HepG2 (cell line): ENCODE results near the gene GNG7. TPM values are rescaled to one million over a fixed set of nuclear protein-coding genes. Genes with fewer than 3 reads are reported as not detected.

ENCODE experiments used
- ASH2L ChIP-seq: fragments of 300-600, 200-600 bp; sonication (generic); IDR thresholded peaks from 2 replicates; pipeline ENCODE4 v1.7.0; 2017; ENCODE audit warnings: low read depth, mild to moderate bottlenecking, moderate library complexity, mixed read lengths, low read length; ENCODE audit not compliant: insufficient read length
- ATRX ChIP-seq: sonication (generic); formaldehyde crosslinking; IDR thresholded peaks from 2 replicates; pipeline ENCODE4 v1.4.0; 2020; ENCODE audit warnings: missing genetic modification reagents, borderline replicate concordance
- JUND ChIP-seq: sonication (generic); formaldehyde crosslinking; IDR thresholded peaks from 2 replicates; pipeline ENCODE4 v1.8.0; 2022; ENCODE audit warnings: mild to moderate bottlenecking, missing genetic modification reagents
- NFYB ChIP-seq: sonication (generic); formaldehyde crosslinking; IDR thresholded peaks from 2 replicates; pipeline ENCODE4 v1.4.0; 2020; ENCODE audit warnings: missing genetic modification reagents
- RCOR2 ChIP-seq: IDR thresholded peaks from 2 replicates; pipeline ENCODE4 v1.6.1; 2016; ENCODE audit warnings: missing biosample characterization, missing genetic modification reagents
- RXRB ChIP-seq: IDR thresholded peaks from 2 replicates; pipeline ENCODE4 v1.6.1; 2016; ENCODE audit warnings: borderline replicate concordance, missing genetic modification reagents, missing compliant biosample characterization
- SOX13 ChIP-seq, 3 experiments: fragments of 450-650 bp in 1 of 3; sonication (generic) in 1 of 3; formaldehyde crosslinking in 1 of 3; IDR thresholded peaks in 2 of 3; conservative IDR thresholded peaks in 1 of 3; 2 replicates each; pipeline versions ENCODE4 v1.5.0 to v1.6.1; 2016 to 2020; ENCODE audit warnings: antibody characterized with exemption in 1 of 3, mild to moderate bottlenecking in 1 of 3, missing compliant biosample characterization in 1 of 3, missing genetic modification reagents in 1 of 3, moderate library complexity in 1 of 3
- ZBTB7B ChIP-seq: sonication (generic); formaldehyde crosslinking; IDR thresholded peaks from 2 replicates; pipeline ENCODE4 v1.4.0; 2020; ENCODE audit warnings: missing genetic modification reagents
- ZNF160 ChIP-seq: sonication (generic); formaldehyde crosslinking; IDR thresholded peaks from 2 replicates; pipeline ENCODE4 v1.8.0; 2022; ENCODE audit warnings: mild to moderate bottlenecking, inconsistent platforms, missing genetic modification reagents
- ZNF24 ChIP-seq: fragments of 450-650 bp; IDR thresholded peaks from 2 replicates; pipeline ENCODE4 v1.6.1; 2017; ENCODE audit warnings: antibody characterized with exemption, mild to moderate bottlenecking
- ZNF446 ChIP-seq: sonication (generic); formaldehyde crosslinking; IDR thresholded peaks from 2 replicates; pipeline ENCODE4 v1.5.0; 2020; ENCODE audit warnings: mild to moderate bottlenecking, missing genetic modification reagents
- ZNF557 ChIP-seq: sonication (generic); formaldehyde crosslinking; IDR thresholded peaks from 2 replicates; pipeline ENCODE4 v1.4.0; 2020; ENCODE audit warnings: missing genetic modification reagents
- ZNF800 ChIP-seq: sonication (generic); formaldehyde crosslinking; IDR thresholded peaks from 2 replicates; pipeline ENCODE4 v1.4.0; 2020; ENCODE audit warnings: missing genetic modification reagents
- ZSCAN12 ChIP-seq: sonication (generic); formaldehyde crosslinking; IDR thresholded peaks from 2 replicates; pipeline ENCODE4 v1.9.0; 2021; ENCODE audit warnings: mild to moderate bottlenecking, missing genetic modification reagents
- polyA plus RNA-seq, 8 experiments: library from polyadenylated mRNA; depleted of rRNA in 3 of 8; stranded (reverse) in 7 of 8; unstranded in 1 of 8; fragments of >200 nt; fragmentation: Illumina TruSeq in 4 of 8; extraction: Trizol in 4 of 8; gene quantifications; 2 replicates each; pipeline versions ENCODE4 v1.2.1 to v1.2.3, GENCODE V29; 2011 to 2016; ENCODE audit warnings: low read depth in 4 of 8, missing spikeins in 1 of 8, mixed read lengths in 1 of 8; ENCODE audit not compliant: insufficient read depth in 1 of 8
- total RNA-seq, 5 experiments: library from RNA; depleted of rRNA; stranded (reverse); fragments of >200 nt; fragmentation: Illumina TruSeq; extraction: Trizol; gene quantifications; 2 replicates each; pipeline ENCODE4 v1.2.3, GENCODE V29; 2016; ENCODE audit warnings: low read depth in 1 of 5
- TF ChIP-seq, protein P1 (sequence below): sonication (generic); formaldehyde crosslinking; IDR thresholded peaks from one replicate; pipeline ENCODE4 v1.5.1; 2020; ENCODE audit warnings: mild to moderate bottlenecking, missing genetic modification reagents; ENCODE audit errors: not compliant biosample characterization
- TF ChIP-seq, protein P2 (sequence below): sonication (generic); formaldehyde crosslinking; conservative IDR thresholded peaks from 2 replicates; pipeline ENCODE4 v1.4.0; 2020; ENCODE audit warnings: missing genetic modification reagents

Gene GNG7
- total and polyA plus RNA-seq, 2 of the 13 experiments (the other 11 are each of a cell fraction or from before 2014, with no cell fraction given) = 1.4 to 3.3 TPM

GRCh38 chr19:2494447-2495129, 207.9 kb downstream of the GNG7 start (continued):
- TF ChIP-seq, protein P1, sequence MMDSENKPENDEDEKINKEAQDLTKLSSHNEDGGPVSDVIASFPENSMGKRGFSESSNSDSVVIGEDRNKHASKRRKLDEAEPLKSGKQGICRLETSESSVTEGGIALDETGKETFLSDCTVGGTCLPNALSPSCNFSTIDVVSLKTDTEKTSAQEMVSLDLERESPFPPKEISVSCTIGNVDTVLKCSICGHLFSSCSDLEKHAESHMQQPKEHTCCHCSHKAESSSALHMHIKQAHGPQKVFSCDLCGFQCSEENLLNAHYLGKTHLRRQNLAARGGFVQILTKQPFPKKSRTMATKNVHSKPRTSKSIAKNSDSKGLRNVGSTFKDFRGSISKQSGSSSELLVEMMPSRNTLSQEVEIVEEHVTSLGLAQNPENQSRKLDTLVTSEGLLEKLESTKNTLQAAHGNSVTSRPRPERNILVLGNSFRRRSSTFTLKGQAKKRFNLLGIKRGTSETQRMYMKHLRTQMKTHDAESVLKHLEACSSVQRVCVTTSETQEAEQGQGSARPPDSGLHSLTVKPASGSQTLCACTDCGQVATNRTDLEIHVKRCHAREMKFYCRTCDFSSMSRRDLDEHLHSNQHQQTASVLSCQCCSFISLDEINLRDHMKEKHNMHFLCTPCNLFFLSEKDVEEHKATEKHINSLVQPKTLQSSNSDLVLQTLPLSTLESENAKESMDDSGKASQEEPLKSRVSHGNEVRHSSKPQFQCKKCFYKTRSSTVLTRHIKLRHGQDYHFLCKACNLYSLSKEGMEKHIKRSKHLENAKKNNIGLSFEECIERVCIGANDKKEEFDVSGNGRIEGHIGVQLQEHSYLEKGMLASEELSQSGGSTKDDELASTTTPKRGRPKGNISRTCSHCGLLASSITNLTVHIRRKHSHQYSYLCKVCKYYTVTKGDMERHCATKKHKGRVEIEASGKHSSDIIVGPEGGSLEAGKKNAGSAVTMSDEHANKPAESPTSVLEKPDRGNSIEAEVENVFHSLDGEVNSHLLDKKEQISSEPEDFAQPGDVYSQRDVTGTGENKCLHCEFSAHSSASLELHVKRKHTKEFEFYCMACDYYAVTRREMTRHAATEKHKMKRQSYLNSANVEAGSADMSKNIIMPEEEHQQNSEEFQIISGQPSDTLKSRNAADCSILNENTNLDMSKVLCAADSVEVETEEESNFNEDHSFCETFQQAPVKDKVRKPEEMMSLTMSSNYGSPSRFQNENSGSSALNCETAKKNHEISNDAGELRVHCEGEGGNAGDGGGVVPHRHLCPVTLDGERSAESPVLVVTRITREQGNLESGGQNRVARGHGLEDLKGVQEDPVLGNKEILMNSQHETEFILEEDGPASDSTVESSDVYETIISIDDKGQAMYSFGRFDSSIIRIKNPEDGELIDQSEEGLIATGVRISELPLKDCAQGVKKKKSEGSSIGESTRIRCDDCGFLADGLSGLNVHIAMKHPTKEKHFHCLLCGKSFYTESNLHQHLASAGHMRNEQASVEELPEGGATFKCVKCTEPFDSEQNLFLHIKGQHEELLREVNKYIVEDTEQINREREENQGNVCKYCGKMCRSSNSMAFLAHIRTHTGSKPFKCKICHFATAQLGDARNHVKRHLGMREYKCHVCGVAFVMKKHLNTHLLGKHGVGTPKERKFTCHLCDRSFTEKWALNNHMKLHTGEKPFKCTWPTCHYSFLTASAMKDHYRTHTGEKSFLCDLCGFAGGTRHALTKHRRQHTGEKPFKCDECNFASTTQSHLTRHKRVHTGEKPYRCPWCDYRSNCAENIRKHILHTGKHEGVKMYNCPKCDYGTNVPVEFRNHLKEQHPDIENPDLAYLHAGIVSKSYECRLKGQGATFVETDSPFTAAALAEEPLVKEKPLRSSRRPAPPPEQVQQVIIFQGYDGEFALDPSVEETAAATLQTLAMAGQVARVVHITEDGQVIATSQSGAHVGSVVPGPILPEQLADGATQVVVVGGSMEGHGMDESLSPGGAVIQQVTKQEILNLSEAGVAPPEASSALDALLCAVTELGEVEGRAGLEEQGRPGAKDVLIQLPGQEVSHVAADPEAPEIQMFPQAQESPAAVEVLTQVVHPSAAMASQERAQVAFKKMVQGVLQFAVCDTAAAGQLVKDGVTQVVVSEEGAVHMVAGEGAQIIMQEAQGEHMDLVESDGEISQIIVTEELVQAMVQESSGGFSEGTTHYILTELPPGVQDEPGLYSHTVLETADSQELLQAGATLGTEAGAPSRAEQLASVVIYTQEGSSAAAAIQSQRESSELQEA (CRISPR knock-in tag) = no peak
- TF ChIP-seq ZNF557 (no peak), RCOR2 (no peak), ATRX (0 out of 2 replicates have a peak, but pooled peaks have one; percentile 83), ZBTB7B (CRISPR knock-in tag) (no peak), ZSCAN12 (CRISPR knock-in tag) (no peak), ZNF446 (CRISPR knock-in tag) (no peak), ASH2L (peak; percentile 18), NFYB (CRISPR knock-in tag) (no peak), ZNF800 (CRISPR knock-in tag) (no peak), JUND (CRISPR knock-in tag) (0 out of 2 replicates have a peak, but pooled peaks have one; percentile 45), ZNF160 (CRISPR knock-in tag) (no peak), SOX13 (IDR thresholded peaks at IDR 0.05) (no peak), SOX13 (CRISPR knock-in tag; conservative IDR thresholded peaks at IDR 0.05 in 1 of 2, IDR thresholded peaks at IDR 0.05 in 1 of 2) (no peak), RXRB (CRISPR knock-in tag) (no peak), ZNF24 (no peak)
- TF ChIP-seq, protein P2, sequence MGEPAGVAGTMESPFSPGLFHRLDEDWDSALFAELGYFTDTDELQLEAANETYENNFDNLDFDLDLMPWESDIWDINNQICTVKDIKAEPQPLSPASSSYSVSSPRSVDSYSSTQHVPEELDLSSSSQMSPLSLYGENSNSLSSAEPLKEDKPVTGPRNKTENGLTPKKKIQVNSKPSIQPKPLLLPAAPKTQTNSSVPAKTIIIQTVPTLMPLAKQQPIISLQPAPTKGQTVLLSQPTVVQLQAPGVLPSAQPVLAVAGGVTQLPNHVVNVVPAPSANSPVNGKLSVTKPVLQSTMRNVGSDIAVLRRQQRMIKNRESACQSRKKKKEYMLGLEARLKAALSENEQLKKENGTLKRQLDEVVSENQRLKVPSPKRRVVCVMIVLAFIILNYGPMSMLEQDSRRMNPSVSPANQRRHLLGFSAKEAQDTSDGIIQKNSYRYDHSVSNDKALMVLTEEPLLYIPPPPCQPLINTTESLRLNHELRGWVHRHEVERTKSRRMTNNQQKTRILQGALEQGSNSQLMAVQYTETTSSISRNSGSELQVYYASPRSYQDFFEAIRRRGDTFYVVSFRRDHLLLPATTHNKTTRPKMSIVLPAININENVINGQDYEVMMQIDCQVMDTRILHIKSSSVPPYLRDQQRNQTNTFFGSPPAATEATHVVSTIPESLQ (CRISPR knock-in tag) = no peak
